HK-2 (cell line): ENCODE results near the gene CETP.
"Not testable (repeated sequence)": the region's sequence is repeated elsewhere in the genome, so short reads cannot be mapped to it uniquely, and the experiment has no call there.

Experiments
- DNase-seq: peaks from one replicate; pipeline ENCODE4 v3.0.0-alpha.2; 2018; ENCODE audit not compliant: unreplicated experiment

CETP gene

GRCh38 chr16:56997931-56998330 lies 36.2 kb downstream of the CETP start:
- no peak for DNase-seq

- no peak for DNase-seq
These were observed 36.6 kb downstream of the CETP start for GRCh38 chr16:56998352-56998751.

GRCh38 chr16:56998861-56999260 lies 37.1 kb downstream of the CETP start:
- DNase-seq: no peak

- DNase-seq: no peak
These were observed 37.9 kb downstream of the CETP start for GRCh38 chr16:56999409-57000270.

- DNase-seq: peak; percentile 59
These were observed 38.7 kb downstream of the CETP start for GRCh38 chr16:57000271-57001025.

GRCh38 chr16:57001026-57001679 lies 39.4 kb downstream of the CETP start:
- DNase-seq: no peak

- no peak for DNase-seq
These were observed 42.0 kb downstream of the CETP start for GRCh38 chr16:57003439-57004386.

- no peak for DNase-seq
These were observed 42.9 kb downstream of the CETP start for GRCh38 chr16:57004387-57005250.

- not testable (repeated sequence) for DNase-seq
These were observed 43.8 kb downstream of the CETP start for GRCh38 chr16:57005597-57005996.

GRCh38 chr16:57007050-57007449 lies 45.3 kb downstream of the CETP start:
- no peak for DNase-seq

- no peak for DNase-seq
These were observed 45.8 kb downstream of the CETP start for GRCh38 chr16:57007530-57007929.

- DNase-seq: no peak
These were observed 46.7 kb downstream of the CETP start for GRCh38 chr16:57008440-57008839.

GRCh38 chr16:57009643-57010170 lies 48.0 kb downstream of the CETP start:
- no peak for DNase-seq

GRCh38 chr16:57012353-57012752 lies 50.6 kb downstream of the CETP start:
- no peak for DNase-seq

GRCh38 chr16:57013229-57013628 lies 51.5 kb downstream of the CETP start:
- DNase-seq: no peak

GRCh38 chr16:57013902-57014301 lies 52.2 kb downstream of the CETP start:
- no peak for DNase-seq

GRCh38 chr16:57016301-57016700 lies 54.6 kb downstream of the CETP start:
- DNase-seq: no peak

GRCh38 chr16:57016831-57017230 lies 55.1 kb downstream of the CETP start:
- DNase-seq: no peak

GRCh38 chr16:57017251-57017650 lies 55.5 kb downstream of the CETP start:
- no peak for DNase-seq

GRCh38 chr16:57019746-57020145 lies 58.0 kb downstream of the CETP start:
- DNase-seq: no peak
